Measurements from ENCODE around the gene MAP3K4.

MAP3K4 gene

GRCh38 chr6:161150566-161150965, 159.0 kb downstream of the MAP3K4 start:
- H3K36me3 ChIP-seq (ENCODE audit: control insufficient read depth in 5 of 5, insufficient read depth in 5 of 5, low read length in 5 of 5) = peaks cover 0 to 69% (median 27%) of the 10 kb centered on the region in 5 donors
- no peaks in the 10 kb centered on the region for H3K27me3 ChIP-seq (ENCODE audit: control insufficient read depth in 5 of 5, insufficient read depth in 4 of 5, low read length in 5 of 5)

GRCh38 chr6:161151059-161151645, 159.6 kb downstream of the MAP3K4 start:
- H3K36me3 ChIP-seq (ENCODE audit: control insufficient read depth in 5 of 5, insufficient read depth in 5 of 5, low read length in 5 of 5) = peaks cover 0 to 67% (median 27%) of the 10 kb centered on the region in 5 donors
- H3K27me3 ChIP-seq (ENCODE audit: control insufficient read depth in 5 of 5, insufficient read depth in 4 of 5, low read length in 5 of 5) = no peaks in the 10 kb centered on the region
- H3K9me3 ChIP-seq (ENCODE audit: control insufficient read depth in 5 of 5, low read length in 5 of 5) = peaks cover 0 to 3% (median 0%) of the 10 kb centered on the region in 5 donors
- no peak overlapping the region for H3K27ac ChIP-seq (ENCODE audit: low read depth, low read length)
- no peaks in the 10 kb centered on the region for H3K4me1 ChIP-seq (ENCODE audit: control insufficient read depth in 5 of 5, insufficient read depth in 5 of 5, low read length in 5 of 5)
- H3K4me3 ChIP-seq (ENCODE audit: low read depth in 1 of 5, low read length in 5 of 5) = no peak overlapping the region
- H3K9ac ChIP-seq (ENCODE audit: low read length in 5 of 5) = no peak overlapping the region

More at GRCh38 chr6:161150566-161150965, 159.0 kb downstream of the MAP3K4 start:
- Histone ChIP-seq H3K4me1 (ENCODE audit: control insufficient read depth in 5 of 5, insufficient read depth in 5 of 5, low read length in 5 of 5) (no peaks in the 10 kb centered on the region), H3K9ac (ENCODE audit: low read length in 5 of 5) (no peak overlapping the region), H3K27ac (ENCODE audit: low read depth, low read length) (no peak overlapping the region), H3K9me3 (ENCODE audit: control insufficient read depth in 5 of 5, low read length in 5 of 5) (no peaks in the 10 kb centered on the region), H3K4me3 (ENCODE audit: low read depth in 1 of 5, low read length in 5 of 5) (no peak overlapping the region)

- Histone ChIP-seq H3K27ac (ENCODE audit: low read depth, low read length) (no peak overlapping the region), H3K36me3 (ENCODE audit: control insufficient read depth in 5 of 5, insufficient read depth in 5 of 5, low read length in 5 of 5) (peaks cover 0 to 63% (median 27%) of the 10 kb centered on the region in 5 donors)
Observed at GRCh38 chr6:161151660-161152526, 160.3 kb downstream of the MAP3K4 start.

GRCh38 chr6:161152527-161152862, 160.9 kb downstream of the MAP3K4 start:
- no peaks in the 10 kb centered on the region for H3K4me1 ChIP-seq (ENCODE audit: control insufficient read depth in 5 of 5, insufficient read depth in 5 of 5, low read length in 5 of 5)
- H3K9me3 ChIP-seq (ENCODE audit: control insufficient read depth in 5 of 5, low read length in 5 of 5) = peaks cover 0 to 4% (median 0%) of the 10 kb centered on the region in 5 donors
- H3K27ac ChIP-seq (ENCODE audit: low read depth, low read length) = no peak overlapping the region
- no peak overlapping the region for H3K9ac ChIP-seq (ENCODE audit: low read length in 5 of 5)
- no peak overlapping the region for H3K4me3 ChIP-seq (ENCODE audit: low read depth in 1 of 5, low read length in 5 of 5)
- H3K27me3 ChIP-seq (ENCODE audit: control insufficient read depth in 5 of 5, insufficient read depth in 4 of 5, low read length in 5 of 5) = no peaks in the 10 kb centered on the region
- H3K36me3 ChIP-seq (ENCODE audit: control insufficient read depth in 5 of 5, insufficient read depth in 5 of 5, low read length in 5 of 5) = peaks cover 0 to 57% (median 26%) of the 10 kb centered on the region in 5 donors

More at GRCh38 chr6:161151660-161152526, 160.3 kb downstream of the MAP3K4 start:
- Histone ChIP-seq H3K27me3 (ENCODE audit: control insufficient read depth in 5 of 5, insufficient read depth in 4 of 5, low read length in 5 of 5) (no peaks in the 10 kb centered on the region), H3K4me1 (ENCODE audit: control insufficient read depth in 5 of 5, insufficient read depth in 5 of 5, low read length in 5 of 5) (no peaks in the 10 kb centered on the region), H3K4me3 (ENCODE audit: low read depth in 1 of 5, low read length in 5 of 5) (no peak overlapping the region), H3K9ac (ENCODE audit: low read length in 5 of 5) (no peak overlapping the region), H3K9me3 (ENCODE audit: control insufficient read depth in 5 of 5, low read length in 5 of 5) (peaks cover 0 to 4% (median 0%) of the 10 kb centered on the region in 5 donors)

- no peak overlapping the region for H3K4me3 ChIP-seq (ENCODE audit: low read depth in 1 of 5, low read length in 5 of 5)
- H3K9me3 ChIP-seq (ENCODE audit: control insufficient read depth in 5 of 5, low read length in 5 of 5) = peaks cover 0 to 4% (median 0%) of the 10 kb centered on the region in 5 donors
- H3K27me3 ChIP-seq (ENCODE audit: control insufficient read depth in 5 of 5, insufficient read depth in 4 of 5, low read length in 5 of 5) = no peaks in the 10 kb centered on the region
- no peak overlapping the region for H3K9ac ChIP-seq (ENCODE audit: low read length in 5 of 5)
- H3K36me3 ChIP-seq (ENCODE audit: control insufficient read depth in 5 of 5, insufficient read depth in 5 of 5, low read length in 5 of 5) = peaks cover 0 to 53% (median 22%) of the 10 kb centered on the region in 5 donors
- no peak overlapping the region for H3K27ac ChIP-seq (ENCODE audit: low read depth, low read length)
- H3K4me1 ChIP-seq (ENCODE audit: control insufficient read depth in 5 of 5, insufficient read depth in 5 of 5, low read length in 5 of 5) = no peaks in the 10 kb centered on the region
Observed at GRCh38 chr6:161152907-161153662, 161.5 kb downstream of the MAP3K4 start.

- Histone ChIP-seq H3K9me3 (ENCODE audit: control insufficient read depth in 5 of 5, low read length in 5 of 5) (peaks cover 0 to 4% (median 0%) of the 10 kb centered on the region in 5 donors), H3K4me1 (ENCODE audit: control insufficient read depth in 5 of 5, insufficient read depth in 5 of 5, low read length in 5 of 5) (no peaks in the 10 kb centered on the region), H3K36me3 (ENCODE audit: control insufficient read depth in 5 of 5, insufficient read depth in 5 of 5, low read length in 5 of 5) (peaks cover 0 to 51% (median 18%) of the 10 kb centered on the region in 5 donors), H3K4me3 (ENCODE audit: low read depth in 1 of 5, low read length in 5 of 5) (no peak overlapping the region), H3K27me3 (ENCODE audit: control insufficient read depth in 5 of 5, insufficient read depth in 4 of 5, low read length in 5 of 5) (no peaks in the 10 kb centered on the region), H3K27ac (ENCODE audit: low read depth, low read length) (no peak overlapping the region), H3K9ac (ENCODE audit: low read length in 5 of 5) (no peak overlapping the region)
Observed at GRCh38 chr6:161153725-161154124, 162.2 kb downstream of the MAP3K4 start.

GRCh38 chr6:161154796-161155335, 163.3 kb downstream of the MAP3K4 start:
- Histone ChIP-seq H3K4me1 (ENCODE audit: control insufficient read depth in 5 of 5, insufficient read depth in 5 of 5, low read length in 5 of 5) (no peaks in the 10 kb centered on the region), H3K27ac (ENCODE audit: low read depth, low read length) (no peak overlapping the region), H3K27me3 (ENCODE audit: control insufficient read depth in 5 of 5, insufficient read depth in 4 of 5, low read length in 5 of 5) (no peaks in the 10 kb centered on the region), H3K36me3 (ENCODE audit: control insufficient read depth in 5 of 5, insufficient read depth in 5 of 5, low read length in 5 of 5) (peaks cover 0 to 53% (median 17%) of the 10 kb centered on the region in 5 donors), H3K4me3 (ENCODE audit: low read depth in 1 of 5, low read length in 5 of 5) (no peak overlapping the region), H3K9ac (ENCODE audit: low read length in 5 of 5) (no peak overlapping the region), H3K9me3 (ENCODE audit: control insufficient read depth in 5 of 5, low read length in 5 of 5) (peaks cover 0 to 4% (median 0%) of the 10 kb centered on the region in 5 donors)

GRCh38 chr6:161161121-161161520, 169.6 kb downstream of the MAP3K4 start:
- Histone ChIP-seq H3K4me3 (ENCODE audit: low read depth in 1 of 5, low read length in 5 of 5) (no peak overlapping the region), H3K9me3 (ENCODE audit: control insufficient read depth in 5 of 5, low read length in 5 of 5) (peaks cover 0 to 2% (median 0%) of the 10 kb centered on the region in 5 donors), H3K4me1 (ENCODE audit: control insufficient read depth in 5 of 5, insufficient read depth in 5 of 5, low read length in 5 of 5) (peaks cover 0 to 20% (median 5%) of the 10 kb centered on the region in 5 donors)

GRCh38 chr6:161161889-161162624, 170.5 kb downstream of the MAP3K4 start:
- H3K36me3 ChIP-seq (ENCODE audit: control insufficient read depth in 5 of 5, insufficient read depth in 5 of 5, low read length in 5 of 5) = peaks cover 0 to 54% (median 25%) of the 10 kb centered on the region in 5 donors
- no peak overlapping the region for H3K4me3 ChIP-seq (ENCODE audit: low read depth in 1 of 5, low read length in 5 of 5)
- no peak overlapping the region for H3K27ac ChIP-seq (ENCODE audit: low read depth, low read length)
- peaks cover 0 to 20% (median 5%) of the 10 kb centered on the region in 5 donors for H3K4me1 ChIP-seq (ENCODE audit: control insufficient read depth in 5 of 5, insufficient read depth in 5 of 5, low read length in 5 of 5)
- H3K27me3 ChIP-seq (ENCODE audit: control insufficient read depth in 5 of 5, insufficient read depth in 4 of 5, low read length in 5 of 5) = no peaks in the 10 kb centered on the region
- H3K9me3 ChIP-seq (ENCODE audit: control insufficient read depth in 5 of 5, low read length in 5 of 5) = no peaks in the 10 kb centered on the region
- H3K9ac ChIP-seq (ENCODE audit: low read length in 5 of 5) = no peak overlapping the region

More at GRCh38 chr6:161161121-161161520, 169.6 kb downstream of the MAP3K4 start:
- H3K27ac ChIP-seq (ENCODE audit: low read depth, low read length) = no peak overlapping the region
- peaks cover 0 to 52% (median 25%) of the 10 kb centered on the region in 5 donors for H3K36me3 ChIP-seq (ENCODE audit: control insufficient read depth in 5 of 5, insufficient read depth in 5 of 5, low read length in 5 of 5)
- H3K27me3 ChIP-seq (ENCODE audit: control insufficient read depth in 5 of 5, insufficient read depth in 4 of 5, low read length in 5 of 5) = no peaks in the 10 kb centered on the region
- H3K9ac ChIP-seq (ENCODE audit: low read length in 5 of 5) = no peak overlapping the region
